ENCODE measurements around the gene KCTD21.
"Not testable (repeated sequence)": the region's sequence is repeated elsewhere in the genome, so short reads cannot be mapped to it uniquely, and the experiment has no call there.

KCTD21 gene

GRCh38 chr11:78179459-78180071 lies 8.9 kb downstream of the KCTD21 start:
- DNase-seq (ENCODE audit: low spot score) = no peak
- no peak for FAIRE-seq

DNA sequence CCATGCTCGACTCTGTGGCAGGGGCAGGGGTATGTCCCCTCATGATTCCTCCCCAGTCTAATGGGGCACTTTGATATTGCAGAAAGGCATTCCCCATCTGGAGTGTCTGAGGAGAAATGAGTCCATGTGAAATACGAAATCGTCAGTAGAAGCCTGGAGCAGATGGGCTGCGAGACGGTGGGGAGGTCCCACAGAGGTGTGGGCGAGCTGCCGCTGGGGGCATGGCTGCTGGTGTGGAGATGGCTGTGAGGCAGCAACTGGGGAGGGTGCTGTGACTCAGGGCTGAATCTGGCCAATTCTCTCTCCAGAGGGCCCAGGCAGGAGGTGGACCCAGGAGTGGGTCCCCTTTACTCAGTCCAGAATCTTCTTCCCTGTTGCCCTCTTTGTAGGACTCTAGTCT lies 11.2 kb downstream of the KCTD21 start:
- no peak for DNase-seq (ENCODE audit: low spot score)
- FAIRE-seq = no peak

- FAIRE-seq = no peak
- DNase-seq (ENCODE audit: low spot score) = no peak
These were observed 11.8 kb downstream of the KCTD21 start for GRCh38 chr11:78176605-78177141.

- FAIRE-seq; DNase-seq (ENCODE audit: low spot score): not testable (repeated sequence)
These were observed 12.6 kb downstream of the KCTD21 start for GRCh38 chr11:78175862-78176261.

DNA sequence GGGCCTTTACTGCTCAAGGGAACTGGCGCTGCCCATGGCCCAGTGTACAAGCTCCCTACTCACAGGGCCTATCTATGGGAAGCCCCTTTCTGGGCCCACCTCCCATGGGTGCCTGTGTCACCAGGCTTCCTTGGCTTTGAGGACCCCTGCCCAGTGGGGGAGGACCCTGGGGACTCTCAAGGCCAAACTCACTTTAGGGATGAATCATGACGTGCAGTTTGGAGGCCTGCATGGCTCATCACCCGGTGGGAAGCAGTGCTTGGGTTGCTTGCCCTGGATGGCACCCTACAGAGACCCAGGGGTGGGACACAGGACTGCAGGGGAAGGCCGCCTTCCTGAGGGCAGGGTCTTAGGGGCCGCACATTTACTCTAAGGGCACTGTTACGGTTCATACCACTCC lies 16.5 kb downstream of the KCTD21 start:
- no peak for DNase-seq (ENCODE audit: low spot score)
- FAIRE-seq = no peak

DNA sequence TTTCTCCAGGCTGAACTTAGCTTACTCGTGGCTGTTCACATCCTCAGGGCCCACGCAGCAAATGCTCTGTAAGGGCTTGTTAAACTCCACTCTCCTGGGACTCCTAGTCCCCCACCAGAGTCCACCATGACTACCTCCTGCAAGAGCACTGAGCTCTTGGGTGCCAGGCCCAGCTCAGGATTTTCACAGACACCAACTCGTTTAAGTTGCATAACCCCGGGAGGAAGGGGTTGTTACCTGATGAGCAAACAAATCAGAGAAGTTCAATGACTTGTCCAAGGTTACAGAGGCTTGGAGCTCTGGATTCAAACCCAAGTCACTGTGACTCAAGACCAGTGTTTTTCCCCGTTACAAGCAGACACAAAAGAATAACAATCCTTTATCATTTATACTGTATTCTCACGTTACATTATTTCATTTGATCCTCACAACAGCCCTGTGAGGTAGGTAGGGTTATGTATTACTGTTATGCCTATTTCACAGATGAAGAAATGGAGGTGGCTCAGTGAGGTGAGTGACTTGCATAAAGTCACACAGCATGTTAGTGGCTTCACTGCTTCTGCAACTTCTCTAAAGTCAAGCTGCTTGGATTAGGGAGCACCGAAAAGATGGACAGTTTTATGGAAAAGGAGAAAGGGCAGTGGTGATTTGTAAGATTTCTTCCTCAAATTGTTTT lies 17.4 kb downstream of the KCTD21 start:
- FAIRE-seq (no peak), DNase-seq (ENCODE audit: low spot score) (no peak)

GRCh38 chr11:78170413-78170812 lies 18.0 kb downstream of the KCTD21 start:
- DNase-seq (ENCODE audit: low spot score) (no peak), FAIRE-seq (no peak)

- FAIRE-seq (no peak), DNase-seq (ENCODE audit: low spot score) (no peak)
These were observed 19.6 kb downstream of the KCTD21 start for GRCh38 chr11:78168539-78169477.

- no peak for DNase-seq (ENCODE audit: low spot score)
- FAIRE-seq = no peak
These were observed 21.5 kb downstream of the KCTD21 start for GRCh38 chr11:78166855-78167469.

DNA sequence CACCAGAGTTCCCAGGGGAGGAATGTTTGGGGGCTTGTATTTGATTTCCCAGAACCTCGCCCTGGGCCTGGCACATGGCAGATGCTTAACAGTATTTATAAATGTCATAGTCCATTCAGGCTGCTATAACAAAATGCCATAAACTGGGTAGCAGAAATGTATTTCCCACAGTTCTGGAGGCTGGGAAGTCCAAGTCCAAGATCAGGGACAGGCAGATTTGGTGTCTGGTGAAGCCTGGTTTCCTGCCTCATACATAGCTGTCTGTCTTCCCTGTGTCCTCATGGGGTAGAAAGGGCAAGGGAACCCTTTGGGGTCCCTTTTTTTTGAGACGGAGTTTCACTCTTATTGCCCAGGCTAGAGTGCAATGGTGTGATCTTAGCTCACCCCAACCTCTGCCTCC lies 24.0 kb downstream of the KCTD21 start:
- FAIRE-seq = no peak
- DNase-seq (ENCODE audit: low spot score) = no peak

DNA sequence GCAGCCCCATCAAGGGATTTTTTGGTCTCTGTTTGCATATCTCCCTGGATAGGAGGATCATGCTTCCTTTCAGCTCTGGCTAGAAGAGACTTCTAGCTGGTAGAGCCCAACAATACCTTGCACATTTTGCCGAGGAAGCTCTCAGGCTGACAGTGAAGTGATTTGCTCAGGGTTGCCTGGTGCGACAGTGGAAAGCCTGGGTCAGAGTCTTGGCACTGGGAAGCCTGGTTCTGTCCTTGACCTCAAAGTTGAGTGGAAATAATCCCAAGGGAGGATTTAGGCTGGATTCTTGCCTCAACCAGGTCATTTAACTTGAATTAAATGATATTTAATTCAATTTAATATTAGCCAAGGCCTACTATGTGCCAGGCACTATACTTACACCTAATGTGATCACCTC lies 24.6 kb downstream of the KCTD21 start:
- DNase-seq (ENCODE audit: low spot score) (no peak), FAIRE-seq (no peak)

- FAIRE-seq (no peak), DNase-seq (ENCODE audit: low spot score) (no peak)
These were observed 26.5 kb downstream of the KCTD21 start for GRCh38 chr11:78161962-78162371.

DNA sequence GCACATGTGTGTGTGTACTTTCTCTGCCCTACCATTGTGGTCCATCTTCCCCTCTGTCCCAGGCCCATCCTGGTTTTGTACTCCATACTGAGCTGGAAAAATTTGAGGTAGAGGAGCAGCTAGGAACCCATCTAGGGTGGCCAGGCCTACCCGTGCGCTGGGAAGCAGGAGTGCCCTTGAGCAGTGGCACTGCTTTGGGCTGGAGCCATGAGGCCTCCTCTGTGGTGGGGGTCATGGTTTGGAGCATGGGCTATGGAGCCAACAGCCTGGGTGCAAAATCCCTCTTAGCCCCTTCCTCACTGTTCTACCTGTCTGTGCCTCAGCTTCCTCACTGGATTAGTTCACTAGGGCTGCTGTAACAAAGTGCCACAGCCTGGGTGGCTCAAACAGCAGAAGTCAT lies 27.1 kb downstream of the KCTD21 start:
- no peak for DNase-seq (ENCODE audit: low spot score)
- FAIRE-seq = no peak

- FAIRE-seq = no peak
- no peak for DNase-seq (ENCODE audit: low spot score)
These were observed 27.9 kb downstream of the KCTD21 start for GRCh38 chr11:78160557-78160956.

DNA sequence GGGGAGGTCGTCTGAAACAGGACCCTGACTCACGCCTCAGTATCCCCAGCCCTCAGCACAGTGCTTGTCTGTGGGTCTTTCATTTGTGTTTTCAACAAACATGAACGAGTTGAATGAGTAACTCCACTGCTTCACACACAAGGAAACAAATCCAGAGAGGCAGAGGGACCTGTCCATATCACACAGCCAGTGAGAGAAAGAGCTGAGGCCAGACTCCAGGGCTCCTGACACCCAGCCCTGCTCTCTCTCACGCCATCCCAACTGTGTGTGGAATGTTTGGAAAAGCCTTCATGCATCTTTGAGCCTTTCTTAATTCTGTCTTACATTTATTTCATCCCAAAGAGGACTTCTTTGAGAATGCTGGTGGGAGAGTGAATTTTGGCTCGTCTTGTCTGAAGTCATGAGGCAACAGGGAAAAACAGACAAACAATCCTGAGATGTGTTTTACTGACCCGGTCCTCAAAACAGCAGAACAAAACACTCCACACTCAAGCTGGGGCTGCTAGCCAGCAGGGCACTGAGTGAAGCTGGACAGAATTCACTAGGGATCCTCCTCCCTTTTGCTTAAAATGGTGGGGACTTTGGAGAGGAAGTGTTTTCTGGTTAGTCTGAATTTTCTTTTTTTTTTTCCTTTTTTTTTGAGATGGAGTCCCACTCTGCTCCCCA lies 29.3 kb downstream of the KCTD21 start:
- FAIRE-seq (no peak), DNase-seq (ENCODE audit: low spot score) (no peak)

GRCh38 chr11:78156127-78156844 lies 32.1 kb downstream of the KCTD21 start:
- no peak for DNase-seq (ENCODE audit: low spot score)
- FAIRE-seq = no peak

GRCh38 chr11:78151804-78152203 lies 36.6 kb downstream of the KCTD21 start:
- no peak for FAIRE-seq
- no peak for DNase-seq (ENCODE audit: low spot score)

GRCh38 chr11:78150754-78151153 lies 37.7 kb downstream of the KCTD21 start:
- DNase-seq (ENCODE audit: low spot score) (no peak), FAIRE-seq (no peak)

- FAIRE-seq = no peak
These were observed 38.1 kb downstream of the KCTD21 start for GRCh38 chr11:78150346-78150745.

GRCh38 chr11:78149646-78150045 lies 38.8 kb downstream of the KCTD21 start:
- DNase-seq (ENCODE audit: low spot score) (no peak), FAIRE-seq (no peak)

More at GRCh38 chr11:78150346-78150745, 38.1 kb downstream of the KCTD21 start:
- DNase-seq (ENCODE audit: low spot score) = no peak
